ENCODE measurements around the gene SETD6.
"Not testable (repeated sequence)": the region's sequence is repeated elsewhere in the genome, so short reads cannot be mapped to it uniquely, and the experiment has no call there.

SETD6 gene
- total RNA-seq = 16.1 to 31.2 (median 25.5) reads per million in 4 donors

GRCh38 chr16:58515125-58515870 is at the start of gene SETD6:
SETD6 (plus strand) TSS chr16:58515517; CDS start chr16:58515538, 21 bp downstream.
- DNase-seq = peak; percentile 51 to 70 (median 59)

- DNase-seq = no peak
These were observed 49.5 kb upstream of the SETD6 start for GRCh38 chr16:58465817-58466216.

- DNase-seq = no peak
These were observed 48.9 kb upstream of the SETD6 start for GRCh38 chr16:58466396-58466795.

GRCh38 chr16:58467905-58468304 is 47.4 kb upstream of the SETD6 start:
- no peak for DNase-seq

- DNase-seq = no peak
These were observed 43.9 kb upstream of the SETD6 start for GRCh38 chr16:58471209-58471975.

GRCh38 chr16:58472266-58472665 is 43.1 kb upstream of the SETD6 start:
- DNase-seq = no peak

- DNase-seq = no peak
These were observed 42.5 kb upstream of the SETD6 start for GRCh38 chr16:58472827-58473226.

GRCh38 chr16:58474296-58474695 is 41.0 kb upstream of the SETD6 start:
- DNase-seq = no peak

GRCh38 chr16:58475091-58475619 is 40.2 kb upstream of the SETD6 start:
- DNase-seq = no peak

GRCh38 chr16:58476791-58477190 is 38.5 kb upstream of the SETD6 start:
- DNase-seq = no peak

GRCh38 chr16:58478427-58478826 is 36.9 kb upstream of the SETD6 start:
- no peak for DNase-seq

- no peak for DNase-seq
These were observed 34.0 kb upstream of the SETD6 start for GRCh38 chr16:58481226-58481869.

- no peak for DNase-seq
These were observed 33.4 kb upstream of the SETD6 start for GRCh38 chr16:58481931-58482330.

- DNase-seq = no peak
These were observed 30.0 kb upstream of the SETD6 start for GRCh38 chr16:58485184-58485887.

- DNase-seq = peak; percentile 47 to 62 (median 58)
These were observed 27.6 kb upstream of the SETD6 start for GRCh38 chr16:58487566-58488351.

- DNase-seq = no peak
These were observed 26.8 kb upstream of the SETD6 start for GRCh38 chr16:58488531-58488930.

- DNase-seq = no peak
These were observed 25.3 kb upstream of the SETD6 start for GRCh38 chr16:58490065-58490464.

GRCh38 chr16:58490539-58490938 is 24.8 kb upstream of the SETD6 start:
- not testable (repeated sequence) for DNase-seq

GRCh38 chr16:58492066-58492465 is 23.3 kb upstream of the SETD6 start:
- DNase-seq = no peak

- DNase-seq = no peak
These were observed 22.6 kb upstream of the SETD6 start for GRCh38 chr16:58492735-58493134.

GRCh38 chr16:58493756-58494431 is 21.4 kb upstream of the SETD6 start:
- DNase-seq = no peak
